Neural cell (in vitro differentiated cells): ENCODE data around the gene NR1D1.
A peak's percentile ranks its signal among the peaks of the same experiment; 100 is the strongest.

Source experiments
- EP300 ChIP-seq: fragments of 450-650 bp; conservative IDR thresholded peaks from 2 replicates; pipeline ENCODE4 v1.6.1; 2014; ENCODE audit warnings: antibody characterized with exemption, mild to moderate bottlenecking, moderate library complexity; ENCODE audit not compliant: poor library complexity, severe bottlenecking
- EZH2 ChIP-seq: fragments of 200-600, 300-800 bp; shearing (Covaris generic), sonication (generic); IDR thresholded peaks from 2 replicates; pipeline ENCODE4 v1.6.1; 2014; ENCODE audit warnings: antibody characterized with exemption, low read length, borderline replicate concordance, mild to moderate bottlenecking; ENCODE audit not compliant: insufficient read depth, poor library complexity, severe bottlenecking
- MXI1 ChIP-seq: fragments of 450-650 bp; conservative IDR thresholded peaks from 2 replicates; pipeline ENCODE4 v1.6.1; 2014; ENCODE audit warnings: antibody characterized with exemption, mild to moderate bottlenecking; ENCODE audit not compliant: poor library complexity, severe bottlenecking
- POLR2AphosphoS5 ChIP-seq: IDR thresholded peaks from 2 replicates; pipeline ENCODE4 v1.6.1; 2012
- RAD21 ChIP-seq: fragments of 450-650 bp; conservative IDR thresholded peaks from 2 replicates; pipeline ENCODE4 v1.6.1; 2014; ENCODE audit warnings: antibody characterized with exemption, mild to moderate bottlenecking, moderate library complexity
- TAF1 ChIP-seq: IDR thresholded peaks from 2 replicates; pipeline ENCODE4 v1.6.1; 2012; ENCODE audit warnings: low read depth
- TF ChIP-seq, protein P1 (sequence below): fragments of 450-650 bp; IDR thresholded peaks from 2 replicates; pipeline ENCODE4 v1.5.1; 2014; ENCODE audit warnings: antibody characterized with exemption, mild to moderate bottlenecking, moderate library complexity; ENCODE audit not compliant: poor library complexity, severe bottlenecking

DNA sequence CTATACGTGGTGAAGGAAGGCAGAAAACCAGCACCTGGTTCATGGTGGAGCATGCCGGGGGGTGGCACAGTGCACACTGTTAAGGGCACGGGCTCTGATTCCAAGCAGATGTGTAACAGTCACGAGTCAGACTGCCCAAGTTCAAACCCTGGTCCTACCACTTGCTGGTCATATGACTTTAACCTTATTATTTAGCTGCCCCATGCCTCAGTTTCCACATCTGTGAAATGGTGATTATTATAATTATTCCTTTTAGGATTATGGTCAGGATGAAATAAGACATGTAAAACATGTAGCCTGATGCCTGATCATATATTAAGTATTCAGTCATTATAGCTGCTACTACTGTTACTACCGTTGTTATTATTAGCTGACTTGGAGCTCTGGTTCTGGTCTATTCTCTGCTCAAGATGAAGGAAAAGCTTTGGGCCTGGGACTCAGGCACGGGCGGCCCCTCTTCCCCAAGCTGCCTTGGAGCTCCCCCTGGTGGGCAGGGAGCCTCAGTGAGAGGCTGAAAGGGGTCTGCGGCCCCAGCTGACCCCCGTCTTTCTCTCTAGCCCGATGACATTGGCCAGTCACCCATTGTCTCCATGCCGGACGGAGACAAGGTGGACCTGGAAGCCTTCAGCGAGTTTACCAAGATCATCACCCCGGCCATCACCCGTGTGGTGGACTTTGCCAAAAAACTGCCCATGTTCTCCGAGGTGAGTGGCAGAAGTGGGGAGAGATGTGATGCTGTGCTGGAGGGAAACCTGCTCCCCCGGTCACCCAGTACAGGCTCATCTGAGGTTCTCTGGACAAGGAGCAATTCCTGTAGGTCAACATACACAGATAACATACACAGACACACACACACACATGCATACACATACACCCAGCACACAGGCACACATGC lies 14.0 kb downstream of the NR1D1 start:
- TF ChIP-seq, protein P1, sequence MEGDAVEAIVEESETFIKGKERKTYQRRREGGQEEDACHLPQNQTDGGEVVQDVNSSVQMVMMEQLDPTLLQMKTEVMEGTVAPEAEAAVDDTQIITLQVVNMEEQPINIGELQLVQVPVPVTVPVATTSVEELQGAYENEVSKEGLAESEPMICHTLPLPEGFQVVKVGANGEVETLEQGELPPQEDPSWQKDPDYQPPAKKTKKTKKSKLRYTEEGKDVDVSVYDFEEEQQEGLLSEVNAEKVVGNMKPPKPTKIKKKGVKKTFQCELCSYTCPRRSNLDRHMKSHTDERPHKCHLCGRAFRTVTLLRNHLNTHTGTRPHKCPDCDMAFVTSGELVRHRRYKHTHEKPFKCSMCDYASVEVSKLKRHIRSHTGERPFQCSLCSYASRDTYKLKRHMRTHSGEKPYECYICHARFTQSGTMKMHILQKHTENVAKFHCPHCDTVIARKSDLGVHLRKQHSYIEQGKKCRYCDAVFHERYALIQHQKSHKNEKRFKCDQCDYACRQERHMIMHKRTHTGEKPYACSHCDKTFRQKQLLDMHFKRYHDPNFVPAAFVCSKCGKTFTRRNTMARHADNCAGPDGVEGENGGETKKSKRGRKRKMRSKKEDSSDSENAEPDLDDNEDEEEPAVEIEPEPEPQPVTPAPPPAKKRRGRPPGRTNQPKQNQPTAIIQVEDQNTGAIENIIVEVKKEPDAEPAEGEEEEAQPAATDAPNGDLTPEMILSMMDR = peak; percentile 68
- TF ChIP-seq POLR2AphosphoS5 (no peak), EP300 (no peak), EZH2 (no peak), RAD21 (peak; percentile 67), TAF1 (no peak), MXI1 (no peak)
